HG03378 (cell line): ENCODE data around the gene FOXN4.

Source experiments
- ATAC-seq: cut with Tn5 transposase; IDR thresholded peaks from one replicate; pipeline ENCODE4 v1.9.1; 2021; ENCODE audit warnings: mild to moderate bottlenecking, moderate library complexity; ENCODE audit not compliant: unreplicated experiment

Gene FOXN4

GRCh38 chr12:109281452-109281851 lies 27.6 kb downstream of the FOXN4 start:
- no peak for ATAC-seq

GRCh38 chr12:109279525-109279924 lies 29.6 kb downstream of the FOXN4 start:
- ATAC-seq, result no peak

GRCh38 chr12:109278912-109279311 lies 30.2 kb downstream of the FOXN4 start:
- ATAC-seq, result no peak

- no peak for ATAC-seq
Observed at GRCh38 chr12:109277899-109278762, 31.0 kb downstream of the FOXN4 start.

- ATAC-seq, result no peak
Observed at GRCh38 chr12:109277255-109277898, 31.7 kb downstream of the FOXN4 start.

GRCh38 chr12:109276160-109276559 lies 32.9 kb downstream of the FOXN4 start:
- no peak for ATAC-seq

GRCh38 chr12:109275173-109275572 lies 33.9 kb downstream of the FOXN4 start:
- ATAC-seq, result no peak

- ATAC-seq, result no peak
Observed at GRCh38 chr12:109274381-109274780, 34.7 kb downstream of the FOXN4 start.

GRCh38 chr12:109273354-109273753 lies 35.7 kb downstream of the FOXN4 start:
- ATAC-seq, result no peak

- ATAC-seq, result no peak
Observed at GRCh38 chr12:109271418-109271817, 37.7 kb downstream of the FOXN4 start.

- ATAC-seq, result no peak
Observed at GRCh38 chr12:109270494-109270893, 38.6 kb downstream of the FOXN4 start.

- ATAC-seq, result no peak
Observed at GRCh38 chr12:109269428-109269827, 39.7 kb downstream of the FOXN4 start.

- ATAC-seq, result no peak
Observed at GRCh38 chr12:109268896-109269295, 40.2 kb downstream of the FOXN4 start.

GRCh38 chr12:109267361-109267760 lies 41.7 kb downstream of the FOXN4 start:
- no peak for ATAC-seq

- ATAC-seq, result no peak
Observed at GRCh38 chr12:109266106-109266879, 42.8 kb downstream of the FOXN4 start.

- no peak for ATAC-seq
Observed at GRCh38 chr12:109264943-109265650, 44.0 kb downstream of the FOXN4 start.

- ATAC-seq, result no peak
Observed at GRCh38 chr12:109264095-109264942, 44.8 kb downstream of the FOXN4 start.

- ATAC-seq, result no peak
Observed at GRCh38 chr12:109263439-109263838, 45.6 kb downstream of the FOXN4 start.

GRCh38 chr12:109261939-109262338 lies 47.1 kb downstream of the FOXN4 start:
- ATAC-seq, result no peak

- ATAC-seq, result no peak
Observed at GRCh38 chr12:109261087-109261486, 48.0 kb downstream of the FOXN4 start.
